SK-N-SH treated with all-trans-retinoic acid at 6 μM for 48 hours (cell line): ENCODE data around the gene METAP1D.
"Not testable (repeated sequence)": the region's sequence is repeated elsewhere in the genome, so short reads cannot be mapped to it uniquely, and the experiment has no call there.

Experiments
- ATAC-seq: fragments of 200-7000 bp; cut with Tn5 transposase; 3 replicates; pipeline ENCODE4 v1.9.1; 2020; ENCODE audit warnings: mild to moderate bottlenecking, moderate library complexity
- ARNTL ChIP-seq: fragments of 450-650 bp; formaldehyde crosslinking; IDR thresholded peaks from 2 replicates; pipeline ENCODE4 v1.5.0; 2020; ENCODE audit warnings: low read depth, mild to moderate bottlenecking, moderate library complexity, borderline replicate concordance
- CSDC2 ChIP-seq: fragments of 250-450 bp; sonication (Bioruptor Pico); IDR thresholded peaks from 2 replicates; pipeline ENCODE4 v1.5.0; 2020; ENCODE audit warnings: mild to moderate bottlenecking, moderate library complexity
- CSRNP3 ChIP-seq: fragments of 250-450 bp; sonication (Bioruptor Pico); IDR thresholded peaks from 2 replicates; pipeline ENCODE4 v1.5.1; 2021; ENCODE audit warnings: mild to moderate bottlenecking, moderate library complexity
- ESRRG ChIP-seq: fragments of 250-450 bp; sonication (Bioruptor Pico); IDR thresholded peaks from 2 replicates; pipeline ENCODE4 v1.6.1; 2021; ENCODE audit warnings: mild to moderate bottlenecking
- GLIS3 ChIP-seq: fragments of 250-450 bp; sonication (Bioruptor Pico); IDR thresholded peaks from 2 replicates; pipeline ENCODE4 v1.5.0; 2020; ENCODE audit warnings: mild to moderate bottlenecking, moderate library complexity
- ISL1 ChIP-seq: fragments of 250-450 bp; sonication (Bioruptor Pico); IDR thresholded peaks from 2 replicates; pipeline ENCODE4 v2.1.2; 2022; ENCODE audit warnings: mild to moderate bottlenecking, moderate library complexity
- OSR1 ChIP-seq: fragments of 250-450 bp; sonication (Bioruptor Pico); IDR thresholded peaks from 2 replicates; pipeline ENCODE4 v1.8.0; 2022; ENCODE audit warnings: moderate library complexity, mild to moderate bottlenecking, inconsistent platforms
- PATZ1 ChIP-seq: fragments of 250-450 bp; sonication (Bioruptor Pico); IDR thresholded peaks from 2 replicates; pipeline ENCODE4 v1.8.0; 2020; ENCODE audit warnings: mild to moderate bottlenecking, moderate library complexity, borderline replicate concordance
- POU6F1 ChIP-seq: fragments of 250-450 bp; sonication (Bioruptor Pico); IDR thresholded peaks from 2 replicates; pipeline ENCODE4 v1.8.0; 2021; ENCODE audit warnings: low read depth, mild to moderate bottlenecking, moderate library complexity, borderline replicate concordance
- PPARA ChIP-seq: fragments of 250-450 bp; sonication (Bioruptor Pico); IDR thresholded peaks from 2 replicates; pipeline ENCODE4 v1.5.0; 2020; ENCODE audit warnings: mild to moderate bottlenecking, borderline replicate concordance
- RARB ChIP-seq: fragments of 250-450 bp; sonication (Bioruptor Pico); IDR thresholded peaks from 2 replicates; pipeline ENCODE4 v1.8.0; 2021; ENCODE audit warnings: mild to moderate bottlenecking, moderate library complexity
- SNAI2 ChIP-seq: fragments of 250-450 bp; sonication (Bioruptor Pico); IDR thresholded peaks from 2 replicates; pipeline ENCODE4 v1.5.0; 2020; ENCODE audit warnings: mild to moderate bottlenecking, moderate library complexity
- TCF4 ChIP-seq: fragments of 250-450 bp; sonication (Bioruptor Pico); IDR thresholded peaks from 2 replicates; pipeline ENCODE4 v1.8.0; 2021; ENCODE audit warnings: mild to moderate bottlenecking, moderate library complexity, borderline replicate concordance
- TOX ChIP-seq: fragments of 250-450 bp; sonication (Bioruptor Pico); IDR thresholded peaks from 2 replicates; pipeline ENCODE4 v1.8.0; 2021; ENCODE audit warnings: mild to moderate bottlenecking, moderate library complexity, borderline replicate concordance
- ZC3H10 ChIP-seq: fragments of 250-450 bp; sonication (Bioruptor Pico); IDR thresholded peaks from 2 replicates; pipeline ENCODE4 v1.5.1; 2021; ENCODE audit warnings: mild to moderate bottlenecking, moderate library complexity
- ZFP3 ChIP-seq: fragments of 250-450 bp; sonication (Bioruptor Pico); IDR thresholded peaks from 2 replicates; pipeline ENCODE4 v1.5.0; 2020; ENCODE audit warnings: mild to moderate bottlenecking, moderate library complexity
- ZFP30 ChIP-seq: fragments of 450-650 bp; formaldehyde crosslinking; IDR thresholded peaks from 2 replicates; pipeline ENCODE4 v1.5.0; 2022; ENCODE audit warnings: mild to moderate bottlenecking, moderate library complexity
- ZNF565 ChIP-seq: fragments of 450-650 bp; formaldehyde crosslinking; conservative IDR thresholded peaks from 2 replicates; pipeline ENCODE4 v1.5.0; 2020; ENCODE audit warnings: low read depth, mild to moderate bottlenecking, moderate library complexity
- ZNF70 ChIP-seq: fragments of 450-650 bp; formaldehyde crosslinking; IDR thresholded peaks from 2 replicates; pipeline ENCODE4 v1.5.0; 2020; ENCODE audit warnings: mild to moderate bottlenecking, moderate library complexity
- ZNF8 ChIP-seq: fragments of 450-650 bp; formaldehyde crosslinking; IDR thresholded peaks from 2 replicates; pipeline ENCODE4 v1.5.0; 2020; ENCODE audit warnings: mild to moderate bottlenecking, moderate library complexity
- TF ChIP-seq, protein P1 (sequence below): fragments of 250-450 bp; sonication (Bioruptor Pico); IDR thresholded peaks from 2 replicates; pipeline ENCODE4 v1.5.0; 2020; ENCODE audit warnings: mild to moderate bottlenecking, moderate library complexity

METAP1D gene

DNA sequence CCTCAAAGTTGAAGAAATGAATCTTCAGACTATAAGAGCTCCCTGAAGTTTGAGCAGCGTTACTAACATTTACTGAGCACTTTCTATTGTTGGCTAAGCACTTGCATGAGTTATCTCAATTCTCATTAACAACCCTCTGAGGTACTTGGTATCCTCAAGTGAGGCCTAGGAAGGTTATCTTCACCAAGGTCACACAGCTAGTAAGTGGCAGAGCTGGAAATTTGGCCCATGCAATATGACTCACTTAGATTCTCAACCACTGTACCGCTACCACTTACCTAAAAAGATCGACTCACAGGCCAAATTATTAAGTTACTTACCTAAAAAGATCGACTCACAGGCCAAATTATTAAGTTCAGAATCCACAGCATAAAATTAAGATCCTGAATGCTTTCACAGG is 8.7 kb upstream of the METAP1D start:
- ATAC-seq: no peak
- TF ChIP-seq PATZ1 (no peak), ZNF70 (CRISPR knock-in tag) (no peak), PPARA (CRISPR knock-in tag) (no peak), ZNF565 (CRISPR knock-in tag) (no peak)

- no peak for ATAC-seq
- no peak for TF ChIP-seq ISL1 (CRISPR knock-in tag)
- TF ChIP-seq TCF4 (CRISPR knock-in tag): no peak
- TF ChIP-seq, protein P1, sequence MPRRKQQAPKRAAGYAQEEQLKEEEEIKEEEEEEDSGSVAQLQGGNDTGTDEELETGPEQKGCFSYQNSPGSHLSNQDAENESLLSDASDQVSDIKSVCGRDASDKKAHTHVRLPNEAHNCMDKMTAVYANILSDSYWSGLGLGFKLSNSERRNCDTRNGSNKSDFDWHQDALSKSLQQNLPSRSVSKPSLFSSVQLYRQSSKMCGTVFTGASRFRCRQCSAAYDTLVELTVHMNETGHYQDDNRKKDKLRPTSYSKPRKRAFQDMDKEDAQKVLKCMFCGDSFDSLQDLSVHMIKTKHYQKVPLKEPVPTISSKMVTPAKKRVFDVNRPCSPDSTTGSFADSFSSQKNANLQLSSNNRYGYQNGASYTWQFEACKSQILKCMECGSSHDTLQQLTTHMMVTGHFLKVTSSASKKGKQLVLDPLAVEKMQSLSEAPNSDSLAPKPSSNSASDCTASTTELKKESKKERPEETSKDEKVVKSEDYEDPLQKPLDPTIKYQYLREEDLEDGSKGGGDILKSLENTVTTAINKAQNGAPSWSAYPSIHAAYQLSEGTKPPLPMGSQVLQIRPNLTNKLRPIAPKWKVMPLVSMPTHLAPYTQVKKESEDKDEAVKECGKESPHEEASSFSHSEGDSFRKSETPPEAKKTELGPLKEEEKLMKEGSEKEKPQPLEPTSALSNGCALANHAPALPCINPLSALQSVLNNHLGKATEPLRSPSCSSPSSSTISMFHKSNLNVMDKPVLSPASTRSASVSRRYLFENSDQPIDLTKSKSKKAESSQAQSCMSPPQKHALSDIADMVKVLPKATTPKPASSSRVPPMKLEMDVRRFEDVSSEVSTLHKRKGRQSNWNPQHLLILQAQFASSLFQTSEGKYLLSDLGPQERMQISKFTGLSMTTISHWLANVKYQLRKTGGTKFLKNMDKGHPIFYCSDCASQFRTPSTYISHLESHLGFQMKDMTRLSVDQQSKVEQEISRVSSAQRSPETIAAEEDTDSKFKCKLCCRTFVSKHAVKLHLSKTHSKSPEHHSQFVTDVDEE (CRISPR knock-in tag): no peak
- no peak for TF ChIP-seq TOX
- TF ChIP-seq SNAI2: no peak
- TF ChIP-seq PATZ1: no peak
Measured at GRCh38 chr2:171995586-171995985, 4.2 kb upstream of the METAP1D start.

DNA sequence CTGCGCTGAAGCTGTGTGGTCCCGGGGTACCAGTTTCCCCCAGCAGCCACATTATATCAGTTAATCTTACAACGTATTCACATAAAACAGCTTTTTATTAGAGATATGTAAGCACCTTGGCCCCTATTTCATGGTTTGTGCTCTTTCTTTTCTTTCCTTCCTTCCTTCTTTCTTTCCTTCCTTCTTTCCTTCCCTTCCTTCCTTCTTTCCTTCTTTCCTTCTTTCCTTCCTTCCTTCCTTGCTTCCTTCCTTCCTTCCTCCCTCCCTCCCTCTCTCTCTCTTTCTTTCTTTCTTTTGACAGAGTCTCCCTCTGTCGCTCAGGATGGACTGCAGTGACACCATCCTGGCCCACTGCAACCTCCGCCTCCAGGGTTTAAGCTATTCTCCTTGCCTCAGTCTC is 3.7 kb upstream of the METAP1D start:
- TF ChIP-seq CSRNP3 (CRISPR knock-in tag) (no peak), ZC3H10 (CRISPR knock-in tag) (no peak), ZNF70 (CRISPR knock-in tag) (no peak), ESRRG (no peak), RARB (no peak), TOX (no peak), POU6F1 (no peak), ISL1 (CRISPR knock-in tag) (no peak), OSR1 (CRISPR knock-in tag) (no peak), PPARA (CRISPR knock-in tag) (no peak), ARNTL (CRISPR knock-in tag) (no peak), ZFP30 (no peak), SNAI2 (no peak), TCF4 (CRISPR knock-in tag) (no peak), CSDC2 (no peak), ZFP3 (CRISPR knock-in tag) (no peak), GLIS3 (CRISPR knock-in tag) (no peak), ZNF8 (CRISPR knock-in tag) (no peak)
- TF ChIP-seq, protein P1 (CRISPR knock-in tag): no peak
- ATAC-seq: no peak

DNA sequence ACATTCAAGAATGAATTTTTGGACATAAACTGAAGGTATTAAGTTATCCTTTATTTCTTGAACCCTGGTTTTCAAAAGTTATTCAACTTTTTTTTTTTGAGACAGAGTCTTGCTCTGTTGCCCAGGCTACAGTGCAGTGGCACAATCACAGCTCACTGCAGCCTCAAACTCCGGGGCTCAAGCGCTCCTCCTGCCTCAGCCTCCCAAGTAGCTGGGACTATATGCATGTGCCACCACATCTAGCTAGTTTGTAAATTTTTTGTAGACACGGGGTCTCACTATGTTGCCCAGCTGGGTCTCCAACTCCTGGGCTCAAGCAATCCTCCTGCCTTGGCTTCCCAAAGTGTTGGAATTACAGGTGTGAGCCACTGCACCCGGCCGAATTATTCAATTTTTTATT is 2.7 kb upstream of the METAP1D start:
- ATAC-seq: not testable (repeated sequence)
